ENCODE results near the gene SLC35A3. TPM values are rescaled to one million over a fixed set of nuclear protein-coding genes. Genes with fewer than 3 reads are reported as not detected.
"Not testable (repeated sequence)": the region's sequence is repeated elsewhere in the genome, so short reads cannot be mapped to it uniquely, and the experiment has no call there.

SLC35A3 gene
- total RNA-seq, 1 donor from 2014 or later = 16.5 TPM

DNA sequence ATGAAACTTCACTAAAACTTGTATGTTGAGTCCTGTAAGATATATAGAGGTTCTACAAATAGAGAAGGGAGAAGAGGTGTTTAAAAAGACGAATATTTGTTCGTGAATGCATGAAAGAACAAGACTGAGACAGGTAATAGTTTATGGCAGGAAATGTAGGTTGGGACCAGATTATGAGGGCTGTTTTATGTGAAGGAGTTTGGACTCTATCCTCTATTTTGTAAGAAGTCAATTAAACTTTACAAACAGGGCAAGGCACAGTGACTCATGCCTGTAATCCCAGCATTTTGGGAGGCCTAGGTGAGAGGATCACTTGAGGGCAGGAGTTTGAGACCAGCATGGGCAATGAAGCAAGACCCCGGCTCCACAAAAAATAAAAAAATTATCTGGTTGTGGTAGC lies 5.7 kb downstream of the SLC35A3 start:
- DNase-seq (ENCODE audit: low spot score, unreplicated experiment) = no peak
- H3K4me3 Mint-ChIP-seq (ENCODE audit: low read depth) = no peak overlapping the region
- H3K9me3 Mint-ChIP-seq (ENCODE audit: low read depth) = no peaks in the 10 kb centered on the region
- H3K36me3 Mint-ChIP-seq (ENCODE audit: insufficient read depth) = peaks cover 4% of the 10 kb centered on the region
- no peaks in the 10 kb centered on the region for H3K27me3 Mint-ChIP-seq
- H3K4me1 Mint-ChIP-seq (ENCODE audit: low read depth) = peaks cover 8% of the 10 kb centered on the region
- TF ChIP-seq, protein P1, sequence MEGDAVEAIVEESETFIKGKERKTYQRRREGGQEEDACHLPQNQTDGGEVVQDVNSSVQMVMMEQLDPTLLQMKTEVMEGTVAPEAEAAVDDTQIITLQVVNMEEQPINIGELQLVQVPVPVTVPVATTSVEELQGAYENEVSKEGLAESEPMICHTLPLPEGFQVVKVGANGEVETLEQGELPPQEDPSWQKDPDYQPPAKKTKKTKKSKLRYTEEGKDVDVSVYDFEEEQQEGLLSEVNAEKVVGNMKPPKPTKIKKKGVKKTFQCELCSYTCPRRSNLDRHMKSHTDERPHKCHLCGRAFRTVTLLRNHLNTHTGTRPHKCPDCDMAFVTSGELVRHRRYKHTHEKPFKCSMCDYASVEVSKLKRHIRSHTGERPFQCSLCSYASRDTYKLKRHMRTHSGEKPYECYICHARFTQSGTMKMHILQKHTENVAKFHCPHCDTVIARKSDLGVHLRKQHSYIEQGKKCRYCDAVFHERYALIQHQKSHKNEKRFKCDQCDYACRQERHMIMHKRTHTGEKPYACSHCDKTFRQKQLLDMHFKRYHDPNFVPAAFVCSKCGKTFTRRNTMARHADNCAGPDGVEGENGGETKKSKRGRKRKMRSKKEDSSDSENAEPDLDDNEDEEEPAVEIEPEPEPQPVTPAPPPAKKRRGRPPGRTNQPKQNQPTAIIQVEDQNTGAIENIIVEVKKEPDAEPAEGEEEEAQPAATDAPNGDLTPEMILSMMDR (IDR thresholded peaks at IDR 0.05; ENCODE audit: unreplicated experiment) = no peak
- no peak overlapping the region for H3K27ac Mint-ChIP-seq

DNA sequence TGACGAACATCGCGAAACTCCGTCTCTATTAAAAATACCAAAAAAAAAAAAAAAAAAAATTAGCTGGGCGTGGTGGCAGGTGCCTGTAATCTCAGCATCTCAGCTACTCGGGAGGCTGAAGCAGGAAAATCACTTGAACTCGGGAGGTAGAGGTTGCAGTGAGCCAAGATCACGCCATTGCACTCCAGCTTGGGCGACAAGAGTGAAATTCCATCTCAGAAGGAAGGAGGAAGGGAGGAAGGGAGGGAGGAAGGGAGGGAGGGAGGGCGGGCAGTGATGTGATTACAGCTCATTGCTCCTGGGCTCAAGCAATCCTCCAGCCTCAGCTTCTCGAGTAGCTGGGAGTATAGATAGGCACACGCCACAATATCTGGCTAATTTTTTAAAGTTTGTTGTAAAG lies 7.5 kb downstream of the SLC35A3 start:
- not testable (repeated sequence) for H3K4me1 Mint-ChIP-seq (ENCODE audit: low read depth); H3K27ac Mint-ChIP-seq

DNA sequence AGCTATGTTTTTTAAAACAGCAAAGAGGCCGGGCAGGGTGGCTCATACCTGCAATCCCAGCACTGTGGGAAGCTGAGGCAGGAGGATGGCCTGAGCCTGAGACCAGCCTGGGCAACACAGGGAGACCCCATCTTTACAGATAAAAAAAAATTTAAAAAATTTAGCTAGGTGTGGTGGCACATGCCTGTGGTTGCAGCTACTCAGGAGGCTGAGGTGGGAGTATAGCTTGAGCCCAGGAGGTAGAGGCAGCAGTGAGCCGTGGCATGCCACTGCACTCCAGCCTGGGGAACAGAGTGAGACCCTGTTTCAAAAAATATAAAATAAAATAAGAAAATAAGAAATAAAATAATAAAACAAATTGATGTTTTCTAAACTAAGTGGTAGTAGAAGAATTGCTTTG lies 8.4 kb downstream of the SLC35A3 start:
- TF ChIP-seq, protein P1 (IDR thresholded peaks at IDR 0.05; ENCODE audit: unreplicated experiment) = no peak
- H3K9me3 Mint-ChIP-seq (ENCODE audit: low read depth) = no peaks in the 10 kb centered on the region

More for the DNA sequence above, 7.5 kb downstream of the SLC35A3 start:
- not testable (repeated sequence) for H3K9me3 Mint-ChIP-seq (ENCODE audit: low read depth); DNase-seq (ENCODE audit: low spot score, unreplicated experiment); H3K4me3 Mint-ChIP-seq (ENCODE audit: low read depth); H3K27me3 Mint-ChIP-seq; H3K36me3 Mint-ChIP-seq (ENCODE audit: insufficient read depth)

DNA sequence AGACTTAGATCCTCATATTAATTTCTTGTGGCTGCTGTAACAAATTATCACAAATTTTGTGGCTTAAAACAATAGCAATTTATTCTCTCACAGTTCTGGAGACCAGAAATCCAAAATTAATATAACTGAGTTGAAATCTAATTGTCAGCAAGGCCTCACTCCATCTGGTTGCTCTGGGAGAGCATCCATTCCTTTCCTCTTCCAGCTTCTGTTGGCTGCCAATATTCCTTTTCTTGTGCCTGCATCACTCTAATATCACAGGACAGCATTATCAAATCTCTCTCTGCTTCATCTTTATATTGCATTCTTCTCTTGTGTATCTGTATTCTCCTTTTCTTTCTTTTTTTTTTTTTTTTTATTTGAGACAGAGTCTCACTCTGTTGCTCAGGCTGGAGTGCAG lies 9.3 kb downstream of the SLC35A3 start:
- Mint-ChIP-seq H3K36me3 (ENCODE audit: insufficient read depth) (peaks cover 7% of the 10 kb centered on the region), H3K9me3 (ENCODE audit: low read depth) (no peaks in the 10 kb centered on the region), H3K4me1 (ENCODE audit: low read depth) (peaks cover 7% of the 10 kb centered on the region), H3K4me3 (ENCODE audit: low read depth) (no peak overlapping the region), H3K27ac (no peak overlapping the region), H3K27me3 (no peaks in the 10 kb centered on the region)
- TF ChIP-seq, protein P1 (IDR thresholded peaks at IDR 0.05; ENCODE audit: unreplicated experiment) = no peak
- no peak for DNase-seq (ENCODE audit: low spot score, unreplicated experiment)

More for the DNA sequence above, 8.4 kb downstream of the SLC35A3 start:
- Mint-ChIP-seq H3K4me1 (ENCODE audit: low read depth) (peaks cover 7% of the 10 kb centered on the region), H3K27ac (no peak overlapping the region), H3K4me3 (ENCODE audit: low read depth) (no peak overlapping the region), H3K27me3 (no peaks in the 10 kb centered on the region), H3K36me3 (ENCODE audit: insufficient read depth) (peaks cover 6% of the 10 kb centered on the region)
- DNase-seq (ENCODE audit: low spot score, unreplicated experiment) = no peak

DNA sequence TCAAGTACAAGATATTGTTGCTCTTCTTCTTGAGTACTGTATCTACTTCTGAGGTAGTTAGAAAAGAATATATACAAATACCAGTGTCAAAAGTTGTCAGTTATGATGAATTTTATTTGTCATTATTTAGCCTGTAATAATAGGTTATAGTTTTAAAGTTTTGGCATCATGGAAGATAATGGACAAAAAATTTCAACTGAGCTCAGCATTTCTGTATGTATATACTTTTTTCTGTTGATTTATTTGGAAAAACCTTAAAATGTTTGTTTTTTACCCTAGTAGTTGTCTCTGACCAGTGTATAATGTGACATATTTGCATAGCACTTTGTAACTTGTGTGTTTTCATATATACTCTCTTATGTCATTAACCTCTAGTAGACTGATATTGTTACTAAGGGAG lies 11.1 kb downstream of the SLC35A3 start:
- no peaks in the 10 kb centered on the region for H3K27me3 Mint-ChIP-seq
- H3K4me1 Mint-ChIP-seq (ENCODE audit: low read depth) = peaks cover 7% of the 10 kb centered on the region
- H3K36me3 Mint-ChIP-seq (ENCODE audit: insufficient read depth) = peaks cover 13% of the 10 kb centered on the region
- no peak overlapping the region for H3K27ac Mint-ChIP-seq
- no peak overlapping the region for H3K4me3 Mint-ChIP-seq (ENCODE audit: low read depth)
- TF ChIP-seq, protein P1 (IDR thresholded peaks at IDR 0.05; ENCODE audit: unreplicated experiment) = no peak
- DNase-seq (ENCODE audit: low spot score, unreplicated experiment) = no peak
- H3K9me3 Mint-ChIP-seq (ENCODE audit: low read depth) = peaks cover 12% of the 10 kb centered on the region

DNA sequence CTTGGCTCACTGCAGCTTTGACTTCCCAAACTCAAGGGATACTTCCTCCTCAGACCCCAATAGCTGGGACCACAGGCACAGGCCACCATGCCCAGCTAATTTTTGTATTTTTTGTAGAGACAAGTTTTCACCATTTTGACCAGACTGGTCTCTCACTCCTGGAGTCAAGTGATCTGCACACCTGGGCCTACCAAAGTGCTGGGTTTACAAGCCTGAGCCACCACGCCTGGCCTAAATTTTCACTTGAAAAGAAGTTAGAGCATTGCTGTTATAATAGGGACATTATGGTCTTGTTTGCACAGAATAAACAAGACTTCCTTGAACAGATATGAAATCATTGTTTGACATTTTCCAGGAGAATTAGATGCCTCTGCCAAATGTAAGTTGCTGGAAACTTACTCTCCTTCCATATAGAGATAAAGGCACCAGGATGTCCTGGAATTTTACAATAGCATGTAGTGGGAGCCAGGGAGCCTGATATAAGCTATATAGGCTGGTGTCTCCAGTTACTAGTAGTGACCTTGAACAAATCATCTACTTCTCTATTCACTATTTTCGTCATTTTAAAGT lies 16.9 kb downstream of the SLC35A3 start:
- DNase-seq (ENCODE audit: low spot score, unreplicated experiment) = no peak
- TF ChIP-seq, protein P1 (IDR thresholded peaks at IDR 0.05; ENCODE audit: unreplicated experiment) = no peak
- Mint-ChIP-seq H3K27me3 (no peaks in the 10 kb centered on the region), H3K36me3 (ENCODE audit: insufficient read depth) (peaks cover 26% of the 10 kb centered on the region), H3K4me1 (ENCODE audit: low read depth) (no peaks in the 10 kb centered on the region), H3K4me3 (ENCODE audit: low read depth) (no peak overlapping the region), H3K9me3 (ENCODE audit: low read depth) (peaks cover 12% of the 10 kb centered on the region), H3K27ac (peak overlapping the region; percentile 77)
